AG04450 (cell line): ENCODE data around the gene PTPN1. TPM values are rescaled to one million over a fixed set of nuclear protein-coding genes. Genes with fewer than 3 reads are reported as not detected.

ENCODE experiments used
- CTCF ChIA-PET: fragments of 300-600, 350-600 bp; formaldehyde crosslinking; extraction: SDS; loops from one replicate; lab custom pipeline; 2022; ENCODE audit warnings: antibody characterized with exemption, inconsistent platforms; lab: Charles Lee
- POLR2A ChIA-PET: fragments of 350-600 bp; formaldehyde crosslinking; extraction: SDS; loops from one replicate; lab custom pipeline; 2021; ENCODE audit warnings: antibody characterized with exemption, inconsistent platforms; lab: Yijun Ruan, JAX
- DNase-seq: peaks from one replicate; pipeline ENCODE4 v3.0.0-alpha.2; 2011; ENCODE audit warnings: low read depth, low spot score
- H3K27ac ChIP-seq: one replicate; pipeline ENCODE4 v1.5.1; 2012; ENCODE audit warnings: low read depth, low read length, control low read depth
- H3K27me3 ChIP-seq: one replicate; pipeline ENCODE4 v1.6.0; 2012; ENCODE audit warnings: low read length; ENCODE audit not compliant: control insufficient read depth, insufficient read depth
- H3K4me3 ChIP-seq: 2 replicates; pipeline ENCODE4 v1.5.1; 2011; ENCODE audit warnings: mild to moderate bottlenecking, low read depth, low read length, control low read depth
- H3K9me3 ChIP-seq: 2 replicates; pipeline ENCODE4 v1.5.1; 2012; ENCODE audit warnings: low read length; ENCODE audit not compliant: control insufficient read depth, insufficient read depth
- polyA plus RNA-seq: library from polyadenylated mRNA; depleted of rRNA; stranded (reverse); fragments of >200 nt; gene quantifications from 2 replicates; pipeline ENCODE4 v1.2.3, GENCODE V29; 2011
- TF ChIP-seq, protein P1 (sequence below): IDR thresholded peaks from 2 replicates; pipeline ENCODE4 v1.5.1; 2011; ENCODE audit warnings: low read depth, low read length, control low read depth, inconsistent platforms

PTPN1 gene
- polyA plus RNA-seq, 1 experiment: 54.7 TPM

DNA sequence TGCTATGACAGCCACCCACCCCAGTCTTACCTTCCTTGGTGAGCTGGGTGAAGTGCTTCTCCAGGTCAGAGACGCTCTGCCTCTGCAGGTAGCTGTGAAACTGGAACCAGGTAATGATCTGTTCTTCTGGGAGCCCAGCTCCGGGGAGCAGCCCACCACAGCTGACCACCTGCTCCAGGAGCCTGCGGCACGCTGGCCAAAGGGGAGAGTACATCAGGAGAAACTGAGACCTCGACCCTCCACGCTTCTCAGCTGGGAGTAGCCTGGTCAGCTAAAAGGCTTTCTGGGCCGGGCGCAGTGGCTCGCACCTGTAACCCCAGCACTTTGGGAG, 82.8 kb downstream of the PTPN1 start:
- ChIA-PET POLR2A (no interaction called here), CTCF (interaction anchor here (0.9 to 1.7 kb wide), 4 partner anchors 30 to 195 kb away, joined by 3 to 8 read pairs (median 4); no protein-coding TSS in a partner anchor)
- Histone ChIP-seq H3K4me3 (no peak overlapping the region), H3K27me3 (no peaks in the 10 kb centered on the region), H3K27ac (no peak overlapping the region), H3K9me3 (no peaks in the 10 kb centered on the region; the same call in 1 of the 2 replicates)
- TF ChIP-seq, protein P1, sequence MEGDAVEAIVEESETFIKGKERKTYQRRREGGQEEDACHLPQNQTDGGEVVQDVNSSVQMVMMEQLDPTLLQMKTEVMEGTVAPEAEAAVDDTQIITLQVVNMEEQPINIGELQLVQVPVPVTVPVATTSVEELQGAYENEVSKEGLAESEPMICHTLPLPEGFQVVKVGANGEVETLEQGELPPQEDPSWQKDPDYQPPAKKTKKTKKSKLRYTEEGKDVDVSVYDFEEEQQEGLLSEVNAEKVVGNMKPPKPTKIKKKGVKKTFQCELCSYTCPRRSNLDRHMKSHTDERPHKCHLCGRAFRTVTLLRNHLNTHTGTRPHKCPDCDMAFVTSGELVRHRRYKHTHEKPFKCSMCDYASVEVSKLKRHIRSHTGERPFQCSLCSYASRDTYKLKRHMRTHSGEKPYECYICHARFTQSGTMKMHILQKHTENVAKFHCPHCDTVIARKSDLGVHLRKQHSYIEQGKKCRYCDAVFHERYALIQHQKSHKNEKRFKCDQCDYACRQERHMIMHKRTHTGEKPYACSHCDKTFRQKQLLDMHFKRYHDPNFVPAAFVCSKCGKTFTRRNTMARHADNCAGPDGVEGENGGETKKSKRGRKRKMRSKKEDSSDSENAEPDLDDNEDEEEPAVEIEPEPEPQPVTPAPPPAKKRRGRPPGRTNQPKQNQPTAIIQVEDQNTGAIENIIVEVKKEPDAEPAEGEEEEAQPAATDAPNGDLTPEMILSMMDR: no peak
- no peak for DNase-seq

DNA sequence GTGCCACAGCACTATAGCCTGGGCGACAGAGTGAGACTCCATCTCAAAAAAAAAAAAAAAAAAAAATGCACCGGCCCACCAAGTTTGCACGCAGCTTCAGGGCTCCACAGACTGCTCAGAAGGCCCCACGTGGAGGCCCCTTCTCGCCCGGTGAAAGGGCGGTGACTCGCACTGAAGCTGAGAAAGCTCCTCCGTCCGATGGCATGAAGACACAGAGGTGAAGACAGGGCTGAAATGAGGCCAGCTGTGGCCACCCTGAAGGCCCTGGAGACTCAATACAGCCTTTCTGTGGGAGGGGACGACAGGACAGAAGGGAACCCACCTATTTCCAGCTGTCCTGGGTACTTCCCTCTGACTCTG, 84.0 kb downstream of the PTPN1 start:
- Histone ChIP-seq H3K4me3 (no peak overlapping the region), H3K27ac (no peak overlapping the region), H3K27me3 (no peaks in the 10 kb centered on the region), H3K9me3 (no peaks in the 10 kb centered on the region; the same call in 1 of the 2 replicates)
- DNase-seq: no peak
- ChIA-PET CTCF (interaction anchor here (0.6 to 1.1 kb wide), 3 partner anchors 42 to 199 kb away, joined by 3 read pairs; no protein-coding TSS in a partner anchor), POLR2A (interaction anchor here (0.6 to 0.7 kb wide), 2 partner anchors 60 to 1262 kb away, joined by 3 to 6 read pairs; no protein-coding TSS in a partner anchor)
- TF ChIP-seq, protein P1: no peak

DNA sequence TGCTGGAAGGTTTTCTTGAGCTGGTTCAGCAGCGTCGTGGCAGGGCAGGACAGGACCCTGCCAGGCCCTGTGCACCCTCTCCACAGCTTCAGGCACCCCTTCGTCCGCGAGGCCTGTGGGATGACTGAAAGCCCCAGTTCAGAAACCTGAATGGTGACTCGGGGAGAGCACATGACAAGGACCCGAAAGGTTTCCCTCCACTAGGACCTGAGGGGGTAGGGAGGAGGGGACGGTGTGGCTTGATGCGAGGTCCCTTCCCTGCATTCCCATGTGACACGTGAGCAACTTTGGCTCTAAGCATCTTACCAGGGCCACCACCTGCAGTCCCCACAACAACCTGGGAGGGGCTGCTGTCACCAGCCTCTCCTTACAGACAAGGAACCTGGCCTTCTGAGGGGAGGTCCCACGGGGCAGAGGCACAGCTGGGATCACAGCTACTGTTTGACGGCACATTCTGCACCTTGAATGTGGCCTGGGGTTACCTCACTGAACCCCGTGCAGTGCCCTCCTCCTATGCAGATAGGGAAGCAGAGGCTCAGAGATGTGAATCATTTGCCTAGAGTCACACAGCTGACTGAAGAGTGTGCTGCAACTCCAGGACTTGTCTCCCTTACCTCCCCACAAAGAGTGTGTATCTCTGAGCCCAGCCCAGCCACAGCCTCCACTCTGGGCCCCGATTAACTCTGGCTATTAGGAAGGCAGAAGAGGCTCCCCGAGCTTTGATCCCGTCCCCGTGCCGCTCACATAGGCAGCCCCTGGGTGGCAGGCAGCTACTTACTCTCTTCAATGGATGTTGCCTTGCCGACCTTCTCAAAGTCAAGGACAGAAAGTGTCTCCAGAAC, 84.6 kb downstream of the PTPN1 start:
- Histone ChIP-seq H3K4me3 (no peak overlapping the region), H3K27me3 (no peaks in the 10 kb centered on the region), H3K9me3 (no peaks in the 10 kb centered on the region; the same call in 1 of the 2 replicates), H3K27ac (no peak overlapping the region)
- ChIA-PET CTCF (interaction anchor here (0.6 to 2.3 kb wide), 5 partner anchors 41 to 199 kb away, joined by 3 to 8 read pairs (median 3); no protein-coding TSS in a partner anchor), POLR2A (interaction anchor here (0.6 to 0.7 kb wide), 2 partner anchors 59 to 1263 kb away, joined by 3 to 6 read pairs; no protein-coding TSS in a partner anchor)
- TF ChIP-seq, protein P1: no peak
- DNase-seq: no peak

DNA sequence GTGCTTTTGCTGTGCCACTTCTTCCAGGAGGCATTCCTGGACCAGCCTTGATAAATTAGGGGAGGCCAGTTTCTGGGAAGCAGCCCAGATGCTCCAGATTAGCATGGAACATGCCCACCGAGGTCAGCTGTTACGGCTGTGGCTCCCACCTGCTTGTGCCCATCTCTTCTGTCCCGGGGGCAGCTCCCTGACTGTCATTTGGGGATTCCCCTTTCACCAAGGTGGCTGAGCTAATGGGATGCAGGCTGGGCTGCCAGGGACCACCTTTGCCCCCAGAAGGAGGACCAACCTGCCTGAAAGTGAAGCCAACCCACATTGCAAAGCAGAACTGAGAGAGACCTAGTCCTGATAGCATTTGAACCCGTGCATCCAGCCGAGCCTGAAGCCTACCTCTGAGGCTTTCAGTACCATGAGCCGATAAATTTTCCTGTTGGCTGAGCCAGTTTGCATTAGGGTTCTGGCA, 85.3 kb downstream of the PTPN1 start:
- ChIA-PET POLR2A (interaction anchor here (0.6 kb wide), 1 partner anchor 49 kb away, joined by 8 read pairs; no protein-coding TSS in a partner anchor), CTCF (interaction anchor here (1.1 to 2.3 kb wide), 5 partner anchors 40 to 198 kb away, joined by 3 to 8 read pairs (median 8); no protein-coding TSS in a partner anchor)
- H3K9me3 ChIP-seq: no peaks in the 10 kb centered on the region; the same call in 1 of the 2 replicates
- TF ChIP-seq, protein P1: no peak
- no peak overlapping the region for H3K27ac ChIP-seq
- no peak overlapping the region for H3K4me3 ChIP-seq
- DNase-seq: no peak
- no peaks in the 10 kb centered on the region for H3K27me3 ChIP-seq
